GM12878 (cell line): Measurements from ENCODE around the gene TGFBR3.

Experiments used
- EP300 ChIP-seq, 2 experiments: fragments of 150-350 bp in 1 of 2; IDR thresholded peaks; 2 replicates each; pipeline ENCODE4 v1.6.1; 2011 to 2012; ENCODE audit warnings: low read depth in 2 of 2, low read length in 2 of 2, borderline replicate concordance in 1 of 2, improper control_type of control experiment in 1 of 2, inconsistent platforms in 1 of 2; ENCODE audit not compliant: control insufficient read depth in 1 of 2
- ESRRA ChIP-seq: IDR thresholded peaks from 2 replicates; pipeline ENCODE4 v1.6.1; 2012; ENCODE audit warnings: mild to moderate bottlenecking, low read length, improper control_type of control experiment
- EZH2 ChIP-seq: IDR thresholded peaks from 2 replicates; pipeline ENCODE4 v1.6.1; 2012; ENCODE audit warnings: low read depth, mild to moderate bottlenecking, control low read depth, inconsistent platforms, low read length, borderline replicate concordance; ENCODE audit not compliant: control insufficient read depth
- PBX3 ChIP-seq: IDR thresholded peaks from 2 replicates; pipeline ENCODE4 v1.6.1; 2011; ENCODE audit warnings: mild to moderate bottlenecking, low read depth, low read length, moderate library complexity; ENCODE audit not compliant: insufficient replicate concordance
- POLR2AphosphoS5 ChIP-seq: IDR thresholded peaks from 2 replicates; pipeline ENCODE4 v1.6.1; 2011; ENCODE audit warnings: mild to moderate bottlenecking, low read length, inconsistent platforms
- REST ChIP-seq: IDR thresholded peaks from 2 replicates; pipeline ENCODE4 v1.6.1; 2012; ENCODE audit warnings: mild to moderate bottlenecking, low read depth, low read length
- SP1 ChIP-seq: IDR thresholded peaks from one replicate; pipeline ENCODE4 v1.6.1; 2011; ENCODE audit warnings: low read depth, low read length
- TF ChIP-seq, protein P1 (sequence below), 3 experiments: IDR thresholded peaks in 2 of 3; conservative IDR thresholded peaks in 1 of 3; 2 replicates each; pipeline ENCODE4 v1.5.1; 2011; ENCODE audit warnings: low read depth in 3 of 3, low read length in 3 of 3, mild to moderate bottlenecking in 3 of 3, control low read depth in 2 of 3, moderate library complexity in 2 of 3, inconsistent platforms in 1 of 3, mixed read lengths in 1 of 3; ENCODE audit not compliant: control insufficient read depth in 2 of 3, insufficient read depth in 1 of 3; ENCODE audit errors: extremely low read depth in 1 of 3

DNA sequence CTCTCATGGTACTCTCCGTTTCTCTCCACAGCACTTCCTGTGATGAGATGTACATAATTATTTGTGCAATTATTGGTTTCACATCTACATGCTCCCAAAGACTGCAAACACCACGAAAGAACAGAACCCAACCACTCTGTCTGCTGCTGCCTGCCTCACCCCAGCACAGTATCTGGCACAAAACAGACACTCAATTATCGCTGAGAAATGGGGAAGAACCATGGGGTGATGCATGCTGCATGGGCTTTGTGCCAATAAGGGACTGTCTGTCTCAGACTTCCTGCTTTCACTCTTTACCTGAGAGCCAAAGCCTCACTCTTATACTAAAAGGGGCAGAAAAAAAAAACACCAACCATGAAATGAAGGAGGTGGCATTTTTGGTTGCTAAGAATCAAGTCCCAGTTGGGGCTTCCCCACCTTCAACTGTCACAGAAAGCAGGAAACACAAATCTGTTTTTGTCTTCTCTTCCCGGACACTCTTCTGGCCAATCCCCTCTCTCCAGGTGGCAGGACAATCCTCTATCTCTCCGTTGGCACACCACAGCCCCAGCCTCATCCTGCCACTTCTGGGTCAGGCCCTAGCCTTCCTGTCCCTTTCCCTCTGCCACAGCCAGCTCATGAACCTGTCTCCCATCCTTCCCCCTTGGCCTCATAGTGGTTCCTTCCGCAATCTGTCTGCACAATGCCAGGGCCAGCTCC lies 82.0 kb downstream of the TGFBR3 start:
- TF ChIP-seq PBX3: no peak
- no peak for TF ChIP-seq SP1
- TF ChIP-seq, protein P1, sequence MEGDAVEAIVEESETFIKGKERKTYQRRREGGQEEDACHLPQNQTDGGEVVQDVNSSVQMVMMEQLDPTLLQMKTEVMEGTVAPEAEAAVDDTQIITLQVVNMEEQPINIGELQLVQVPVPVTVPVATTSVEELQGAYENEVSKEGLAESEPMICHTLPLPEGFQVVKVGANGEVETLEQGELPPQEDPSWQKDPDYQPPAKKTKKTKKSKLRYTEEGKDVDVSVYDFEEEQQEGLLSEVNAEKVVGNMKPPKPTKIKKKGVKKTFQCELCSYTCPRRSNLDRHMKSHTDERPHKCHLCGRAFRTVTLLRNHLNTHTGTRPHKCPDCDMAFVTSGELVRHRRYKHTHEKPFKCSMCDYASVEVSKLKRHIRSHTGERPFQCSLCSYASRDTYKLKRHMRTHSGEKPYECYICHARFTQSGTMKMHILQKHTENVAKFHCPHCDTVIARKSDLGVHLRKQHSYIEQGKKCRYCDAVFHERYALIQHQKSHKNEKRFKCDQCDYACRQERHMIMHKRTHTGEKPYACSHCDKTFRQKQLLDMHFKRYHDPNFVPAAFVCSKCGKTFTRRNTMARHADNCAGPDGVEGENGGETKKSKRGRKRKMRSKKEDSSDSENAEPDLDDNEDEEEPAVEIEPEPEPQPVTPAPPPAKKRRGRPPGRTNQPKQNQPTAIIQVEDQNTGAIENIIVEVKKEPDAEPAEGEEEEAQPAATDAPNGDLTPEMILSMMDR (IDR thresholded peaks at IDR 0.05 in 2 of 3, conservative IDR thresholded peaks at IDR 0.05 in 1 of 3; ENCODE audit: control insufficient read depth in 2 of 3, extremely low read depth in 1 of 3, insufficient read depth in 1 of 3, low read depth in 3 of 3, low read length in 3 of 3): no peak
- peak in 1 of 2 experiments; percentile 26; a peak in 2 of 4 replicates for TF ChIP-seq EP300 (IDR thresholded peaks at IDR 0.05; ENCODE audit: borderline replicate concordance in 1 of 2, control insufficient read depth in 1 of 2, low read depth in 2 of 2, low read length in 2 of 2)
- no peak for TF ChIP-seq REST
- TF ChIP-seq ESRRA: no peak
- TF ChIP-seq EZH2: no peak
- no peak for TF ChIP-seq POLR2AphosphoS5
